Stimulated activated CD4-positive, alpha-beta T cell treated with anti-CD3 and anti-CD28 coated beads, Interleukin-12 subunit alpha, Interleukin-12 subunit beta, amount 100 ng/mL, for 48 hours (primary cell): ENCODE data around the gene GEN1.

ENCODE experiments used
- DNase-seq, 3 donors: peaks; one replicate each; pipeline ENCODE4 v3.0.0-alpha.2; 2020; ENCODE audit warnings: low read depth in 2 of 3, low spot score in 1 of 3

GEN1 gene

DNA sequence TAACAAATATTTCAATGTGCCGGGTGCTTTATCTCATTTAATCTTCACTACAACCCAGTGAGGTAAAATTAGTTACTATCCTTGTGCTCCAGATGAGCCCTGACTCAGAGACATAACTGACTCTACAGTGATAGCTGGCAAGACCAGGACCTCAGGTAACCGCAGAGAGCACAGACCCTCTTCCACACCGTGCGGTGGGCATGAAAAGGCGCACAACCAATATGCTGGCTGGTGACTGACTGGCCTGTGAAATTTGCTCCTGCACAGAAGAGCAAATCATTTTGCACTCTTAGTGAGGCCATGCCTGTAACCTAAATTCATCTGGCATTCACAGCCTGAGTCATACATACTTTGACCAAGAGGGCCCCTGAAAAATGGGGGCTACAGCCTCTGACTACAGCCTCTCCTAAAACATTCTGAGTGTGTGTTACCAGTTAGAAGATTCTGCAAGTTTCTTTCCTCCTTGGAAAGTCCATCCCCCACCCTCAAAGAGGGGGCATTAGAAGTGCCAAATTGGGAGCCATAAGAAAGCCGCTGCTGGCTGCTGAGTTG lies 39.9 kb downstream of the GEN1 start:
- no peak for DNase-seq

DNA sequence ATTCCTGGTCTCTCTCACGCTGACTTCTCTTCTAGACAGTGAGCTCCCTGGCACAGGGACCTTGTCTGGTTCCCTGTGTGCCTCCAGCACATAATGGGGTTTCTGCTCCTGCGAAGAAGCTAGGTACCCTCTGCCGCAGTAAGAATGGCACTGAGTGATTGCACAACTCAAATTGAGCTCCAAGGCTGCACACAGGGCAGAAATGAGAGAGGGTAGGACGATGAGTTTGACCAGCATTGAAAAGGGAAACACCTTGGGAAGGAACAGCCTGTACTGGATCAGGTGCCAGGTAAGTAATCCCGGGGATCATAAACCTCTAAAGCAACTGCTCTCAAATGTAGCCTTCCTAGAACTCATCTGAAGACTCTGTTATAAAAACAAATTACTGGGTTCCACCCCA lies 41.4 kb downstream of the GEN1 start:
- no peak for DNase-seq

DNA sequence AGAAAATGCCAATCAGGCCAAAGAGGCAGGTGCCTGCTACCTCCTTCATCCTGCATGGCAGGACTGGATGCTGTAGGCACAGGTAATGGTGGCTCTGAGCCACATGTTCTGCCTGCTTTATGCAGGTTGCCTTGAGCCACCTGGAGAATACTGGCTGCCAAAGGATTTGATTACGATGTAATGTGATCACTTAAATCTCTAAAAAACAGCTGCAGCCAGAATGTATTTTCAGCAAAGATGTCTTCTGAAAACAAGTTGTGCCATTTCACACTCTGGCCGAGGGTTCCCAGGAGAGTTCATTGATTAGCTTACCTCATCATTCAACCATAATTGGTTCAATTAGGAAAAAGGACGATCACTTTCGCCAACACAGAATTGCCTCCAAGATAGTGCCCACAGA lies 44.4 kb downstream of the GEN1 start:
- DNase-seq, result no peak

DNA sequence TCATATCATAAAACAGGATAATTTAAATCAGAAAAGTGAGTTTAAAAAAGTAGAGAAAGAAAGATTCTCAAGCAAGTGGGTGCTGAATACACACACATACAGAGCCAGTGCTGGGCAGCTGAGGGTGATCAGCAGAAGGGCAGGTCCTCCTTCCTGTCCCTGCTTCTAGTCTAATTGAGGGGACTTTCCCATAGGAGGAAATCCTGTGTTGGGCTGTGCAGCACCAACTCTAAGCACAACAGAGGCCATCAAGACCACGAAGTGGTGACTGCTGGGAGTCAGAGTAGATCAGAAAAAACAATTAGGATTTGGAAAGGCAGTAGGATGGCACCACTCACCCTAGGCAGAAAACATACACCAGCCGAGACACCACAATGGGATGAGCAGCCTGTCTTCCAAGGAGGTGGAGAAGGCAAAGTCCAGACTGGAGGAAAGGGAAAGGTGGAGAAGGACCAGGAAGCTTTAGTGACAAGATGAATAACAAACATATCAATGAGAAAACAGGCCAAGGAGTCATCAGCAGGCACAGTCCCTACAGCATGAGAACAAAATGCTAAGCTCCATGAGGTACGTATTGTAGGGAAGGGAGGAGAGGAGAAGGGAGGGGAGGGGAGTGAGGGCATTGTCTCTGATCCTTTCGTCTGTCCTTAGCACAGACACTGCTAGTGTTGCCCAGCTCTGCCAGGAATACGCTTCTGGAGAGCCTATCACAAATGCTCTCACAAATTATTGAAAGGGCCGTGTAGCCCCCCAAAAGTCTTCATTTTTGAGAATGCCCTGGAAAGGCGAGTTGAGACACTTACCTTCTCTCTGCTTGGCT lies 45.6 kb downstream of the GEN1 start:
- DNase-seq, result no peak

DNA sequence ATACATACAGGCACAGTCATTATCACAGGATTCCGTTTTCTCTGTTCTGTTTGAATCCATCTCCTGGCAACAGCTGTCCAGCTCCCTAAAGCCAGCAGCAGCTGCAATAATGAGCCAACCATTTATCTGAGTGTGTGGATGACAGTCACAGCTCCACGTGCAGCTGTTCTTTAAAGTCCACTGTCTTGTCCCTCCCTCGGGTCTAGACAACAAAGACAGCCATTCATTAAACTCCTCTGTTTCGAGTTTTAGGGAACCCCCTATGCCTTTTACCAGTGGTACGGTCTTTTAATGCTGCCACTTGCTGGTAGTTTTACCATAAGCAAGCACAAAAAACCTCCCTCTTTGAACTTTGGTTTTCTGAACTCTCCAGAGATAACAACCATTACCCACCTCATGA lies 46.3 kb downstream of the GEN1 start:
- DNase-seq, result no peak

DNA sequence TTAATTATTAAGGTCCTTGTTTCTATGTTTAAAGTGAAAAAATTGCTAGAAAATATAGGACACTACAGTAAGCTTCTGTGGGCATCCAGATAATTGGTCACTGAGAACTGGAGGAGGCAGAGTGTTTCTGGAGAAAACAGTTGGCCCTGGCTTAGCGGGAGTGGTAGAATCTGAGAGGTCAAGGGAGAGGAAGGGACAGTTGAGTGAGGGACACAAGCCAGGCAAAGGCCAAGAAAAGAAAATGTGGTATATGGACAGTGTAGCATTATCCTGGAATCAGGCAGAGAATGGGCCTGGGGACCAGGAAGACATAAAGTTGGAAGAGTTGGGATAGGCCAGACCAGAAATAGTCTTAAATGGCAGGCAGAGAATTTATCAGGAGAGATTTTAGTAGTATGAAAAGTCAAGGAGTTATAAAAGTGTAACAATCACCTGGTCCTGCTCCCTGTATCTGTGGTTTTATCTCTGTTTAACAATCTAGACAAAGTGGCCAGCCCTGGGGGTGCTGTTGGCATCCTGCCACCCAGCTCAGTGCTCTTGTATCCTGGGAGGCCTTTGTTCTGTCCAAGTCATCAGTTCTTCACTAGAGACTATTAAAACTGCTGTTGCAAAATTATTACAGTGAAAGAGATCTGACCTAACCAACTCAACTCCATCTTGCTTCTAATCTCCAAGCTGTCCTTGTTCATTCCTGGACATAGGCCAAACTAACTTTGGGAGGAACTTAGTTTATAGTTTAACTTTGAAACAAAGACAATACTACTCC lies 46.9 kb downstream of the GEN1 start:
- no peak for DNase-seq

DNA sequence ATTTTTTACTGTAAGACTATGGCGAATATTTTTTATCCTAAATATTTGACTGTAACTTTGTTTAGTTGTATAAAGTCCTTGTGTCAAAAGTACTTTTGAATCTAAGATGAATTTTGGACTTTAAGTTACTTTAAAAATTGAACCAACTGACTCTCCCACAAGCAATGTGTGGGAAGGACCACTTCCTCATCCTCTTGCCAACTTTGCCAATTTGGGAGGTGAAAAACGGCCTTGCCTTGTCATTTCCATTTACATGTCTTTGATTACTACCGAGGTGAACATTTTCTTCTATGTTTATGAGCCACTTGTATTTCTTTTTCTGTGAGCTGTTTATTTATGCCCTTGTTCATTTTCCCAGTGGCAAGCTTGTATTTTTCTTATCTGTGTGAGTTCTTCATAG lies 49.6 kb downstream of the GEN1 start:
- no peak for DNase-seq

DNA sequence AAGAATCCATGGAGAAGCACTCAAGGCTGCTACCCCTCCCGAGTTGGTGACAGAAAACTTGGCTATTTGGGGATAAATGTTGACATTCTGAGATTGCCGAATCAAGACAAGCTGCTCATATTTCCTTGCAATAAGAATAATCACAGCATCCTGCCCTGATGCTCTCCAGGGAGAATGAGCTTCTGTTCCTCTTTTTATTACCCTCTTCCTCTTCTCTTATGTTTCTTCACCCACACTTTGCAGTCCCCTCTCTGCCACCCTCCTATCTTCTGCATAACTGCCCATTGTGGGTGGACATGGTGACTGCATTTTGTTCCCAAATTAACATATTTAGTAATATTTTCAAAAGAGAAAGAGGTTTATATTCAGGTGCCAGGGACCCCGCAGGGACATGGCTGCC lies 50.4 kb downstream of the GEN1 start:
- no peak for DNase-seq

DNA sequence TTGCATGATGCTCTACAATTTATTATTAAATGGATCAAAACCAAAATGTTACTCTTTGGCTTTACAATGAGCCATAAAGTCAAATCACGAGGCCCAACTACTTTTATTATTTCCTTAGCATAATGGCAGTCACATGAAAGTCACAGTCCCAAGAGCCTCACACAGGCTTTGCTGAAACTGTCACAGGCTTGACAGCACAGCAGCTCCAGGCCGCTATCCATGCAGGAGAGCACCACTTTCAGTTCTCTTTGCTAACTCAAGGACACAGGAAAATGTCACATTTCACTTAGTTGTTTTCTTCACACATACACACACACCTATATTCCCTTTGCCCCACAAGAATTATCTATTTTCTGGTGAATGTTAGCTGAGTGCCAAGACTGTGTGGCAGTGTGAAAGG lies 51.2 kb downstream of the GEN1 start:
- DNase-seq, result no peak

DNA sequence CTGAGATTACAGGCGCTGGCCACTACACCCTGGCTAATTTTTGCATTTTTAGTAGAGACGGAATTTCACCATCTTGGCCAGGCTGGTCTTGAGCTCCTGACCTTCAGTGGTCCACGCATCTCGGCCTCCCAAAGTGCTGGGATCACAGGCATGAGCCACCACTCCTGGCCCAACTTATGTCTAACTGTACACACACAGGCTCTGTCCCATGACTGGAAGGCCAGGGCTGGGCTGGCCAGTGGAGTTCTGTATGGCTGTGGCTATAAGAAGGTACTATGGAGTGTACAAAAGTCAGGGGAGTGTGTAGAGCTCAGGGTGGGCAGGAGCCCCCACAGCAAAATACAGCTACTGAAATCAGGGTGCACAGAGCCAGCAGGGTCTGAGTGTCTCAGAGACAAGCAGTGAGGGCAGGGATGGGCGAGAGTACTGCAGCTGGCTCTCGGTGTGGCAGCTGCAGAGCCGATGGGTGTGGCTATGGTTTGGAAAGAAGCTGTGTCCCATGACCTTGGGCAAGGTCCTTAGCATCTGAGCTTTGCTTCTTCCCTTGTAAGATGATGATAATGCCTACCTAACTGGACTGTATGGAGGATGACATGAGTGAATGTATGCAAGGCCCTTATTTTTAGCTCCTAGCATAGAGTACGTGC lies 51.9 kb downstream of the GEN1 start:
- DNase-seq, result no peak

DNA sequence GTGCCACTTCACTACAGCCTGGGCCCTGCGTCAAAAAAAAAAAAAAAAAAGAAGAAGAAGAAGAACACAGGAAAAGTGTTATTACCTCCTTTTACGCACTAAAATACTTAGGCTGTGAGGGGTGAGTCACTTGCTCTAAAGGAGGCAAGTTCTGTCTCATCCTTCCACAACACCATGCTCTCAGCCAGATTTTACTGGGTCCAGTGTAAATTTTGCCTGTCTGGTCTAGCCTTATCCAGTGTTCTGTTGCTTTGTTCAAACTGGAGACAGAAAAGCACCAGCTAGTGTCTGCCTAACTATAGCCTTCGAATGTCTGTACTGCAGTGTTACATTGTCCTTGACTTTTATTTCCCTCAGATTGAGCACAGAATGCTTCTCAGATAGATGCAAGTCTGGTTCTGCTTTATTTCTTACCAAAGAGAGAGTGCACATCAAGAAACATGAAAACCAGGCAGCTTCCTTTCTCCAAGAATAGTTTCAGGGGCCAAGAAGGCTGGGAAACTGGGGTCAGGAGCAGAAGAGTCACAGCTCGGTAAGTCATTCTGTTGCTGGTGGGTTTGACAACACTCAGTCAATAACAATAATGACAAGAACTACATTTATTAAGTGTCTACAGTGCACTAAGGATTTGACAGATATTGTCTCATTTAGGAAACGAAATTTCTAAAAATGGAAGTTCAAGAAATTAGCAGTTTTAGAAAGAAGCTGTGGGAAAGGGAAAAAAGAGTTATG lies 59.2 kb downstream of the GEN1 start:
- no peak for DNase-seq

DNA sequence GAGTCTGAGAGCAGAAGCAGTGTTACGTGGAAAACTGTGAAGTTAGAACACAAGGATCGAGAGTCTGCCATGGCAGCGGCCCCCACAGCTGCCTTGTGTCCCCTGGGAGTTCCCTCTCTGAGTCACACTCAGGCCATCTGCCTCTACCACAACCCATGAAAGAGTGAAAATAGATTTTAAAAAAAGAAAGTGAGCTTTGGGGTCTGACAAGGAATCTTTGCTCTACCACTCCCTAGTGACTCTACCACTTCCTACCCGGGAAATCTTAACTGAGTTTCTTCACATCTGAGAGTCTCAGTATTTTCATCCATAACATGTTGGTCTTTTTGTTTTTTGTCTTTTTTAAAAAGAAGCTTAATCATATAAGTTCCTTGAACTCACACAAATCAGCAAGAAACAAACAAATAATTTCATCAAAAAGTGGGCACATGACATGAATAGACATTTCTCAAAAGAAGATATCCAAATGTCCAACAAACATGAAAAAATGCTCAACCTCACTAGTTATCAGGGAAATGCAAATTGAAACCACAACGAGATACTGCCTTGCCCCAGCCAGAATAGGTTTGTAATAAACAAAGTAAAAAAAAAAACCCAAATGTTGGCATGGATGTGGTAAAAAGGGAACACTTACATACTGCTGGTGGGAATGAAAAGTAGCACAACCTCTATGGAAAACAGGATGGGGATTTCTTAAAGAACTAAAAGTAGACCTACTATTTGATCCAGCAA lies 60.0 kb downstream of the GEN1 start:
- DNase-seq, result no peak

DNA sequence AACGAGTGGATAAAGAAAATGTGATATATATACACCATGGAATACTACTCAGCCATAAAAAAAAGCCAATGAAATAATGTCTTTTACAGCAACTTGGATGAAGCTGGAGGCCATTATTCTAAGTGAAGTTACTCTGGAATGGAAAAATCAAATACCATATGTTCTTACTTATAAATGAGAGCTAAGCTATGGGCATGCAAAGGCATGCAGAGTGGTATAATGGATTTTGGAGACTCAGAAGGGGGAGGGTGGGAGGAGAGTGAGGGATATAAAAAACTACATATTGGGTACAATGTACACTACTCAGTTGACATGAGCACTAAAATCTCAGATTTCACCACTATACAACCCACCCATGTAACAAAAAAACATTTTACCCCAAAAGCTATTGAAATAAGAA lies 60.7 kb downstream of the GEN1 start:
- no peak for DNase-seq

DNA sequence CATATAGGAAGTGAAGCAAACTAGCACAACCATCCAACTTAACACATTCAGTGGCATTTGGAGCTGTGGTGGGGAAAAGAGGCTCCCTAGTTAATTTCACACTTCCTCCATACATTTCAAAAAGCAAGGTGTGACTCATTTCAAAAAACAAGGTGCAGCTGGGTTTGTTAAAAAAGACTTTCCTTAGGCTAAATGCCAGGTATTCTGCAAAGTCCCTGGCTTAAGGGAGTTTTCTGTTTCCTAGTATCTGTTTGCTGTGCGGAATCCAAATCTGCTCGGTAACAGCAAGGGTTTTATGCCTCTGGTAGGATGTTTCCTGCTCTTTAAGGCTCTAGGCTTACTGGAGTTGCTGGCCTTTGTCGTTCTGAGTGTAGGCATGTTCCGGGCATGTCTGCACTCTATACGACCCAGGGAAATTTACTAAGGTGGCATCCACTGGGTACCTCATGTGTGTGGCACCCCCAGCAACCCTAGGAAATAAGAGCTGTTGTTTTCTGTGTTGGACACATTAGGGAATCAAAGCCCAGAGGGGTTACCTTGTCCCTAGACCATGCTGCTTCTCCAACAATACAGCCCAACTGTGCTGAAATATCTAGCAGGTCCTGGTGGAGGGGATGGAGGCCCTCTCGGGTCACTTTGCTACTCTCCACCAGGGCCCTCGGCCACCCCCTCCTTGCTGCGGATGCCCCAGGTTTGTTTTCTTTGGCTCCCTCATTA lies 61.7 kb downstream of the GEN1 start:
- DNase-seq, result no peak

DNA sequence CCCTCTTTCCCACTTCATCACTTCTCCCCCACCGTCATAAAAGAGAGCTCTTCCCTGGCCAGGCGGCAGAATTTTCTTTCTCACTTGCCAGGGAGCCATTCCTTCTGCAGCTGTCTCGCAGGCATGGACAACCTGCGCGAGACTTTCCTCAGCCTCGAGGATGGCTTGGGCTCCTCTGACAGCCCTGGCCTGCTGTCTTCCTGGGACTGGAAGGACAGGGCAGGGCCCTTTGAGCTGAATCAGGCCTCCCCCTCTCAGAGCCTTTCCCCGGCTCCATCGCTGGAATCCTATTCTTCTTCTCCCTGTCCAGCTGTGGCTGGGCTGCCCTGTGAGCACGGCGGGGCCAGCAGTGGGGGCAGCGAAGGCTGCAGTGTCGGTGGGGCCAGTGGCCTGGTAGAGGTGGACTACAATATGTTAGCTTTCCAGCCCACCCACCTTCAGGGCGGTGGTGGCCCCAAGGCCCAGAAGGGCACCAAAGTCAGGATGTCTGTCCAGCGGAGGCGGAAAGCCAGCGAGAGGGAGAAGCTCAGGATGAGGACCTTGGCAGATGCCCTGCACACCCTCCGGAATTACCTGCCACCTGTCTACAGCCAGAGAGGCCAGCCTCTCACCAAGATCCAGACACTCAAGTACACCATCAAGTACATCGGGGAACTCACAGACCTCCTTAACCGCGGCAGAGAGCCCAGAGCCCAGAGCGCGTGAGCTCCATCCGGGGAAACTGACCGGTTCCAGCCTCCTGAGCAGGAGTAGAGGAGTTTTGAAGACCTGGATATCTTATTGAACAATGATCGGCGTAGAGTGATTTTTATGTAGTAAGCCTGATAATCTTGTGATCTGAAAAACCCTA lies 62.7 kb downstream of the GEN1 start, which contains the start of gene MSGN1:
Gene MSGN1 (plus strand): TSS at position 65 of the 850 bp plus-strand sequence. CDS start 59 bp downstream, at position 124.
- DNase-seq, result no peak

DNA sequence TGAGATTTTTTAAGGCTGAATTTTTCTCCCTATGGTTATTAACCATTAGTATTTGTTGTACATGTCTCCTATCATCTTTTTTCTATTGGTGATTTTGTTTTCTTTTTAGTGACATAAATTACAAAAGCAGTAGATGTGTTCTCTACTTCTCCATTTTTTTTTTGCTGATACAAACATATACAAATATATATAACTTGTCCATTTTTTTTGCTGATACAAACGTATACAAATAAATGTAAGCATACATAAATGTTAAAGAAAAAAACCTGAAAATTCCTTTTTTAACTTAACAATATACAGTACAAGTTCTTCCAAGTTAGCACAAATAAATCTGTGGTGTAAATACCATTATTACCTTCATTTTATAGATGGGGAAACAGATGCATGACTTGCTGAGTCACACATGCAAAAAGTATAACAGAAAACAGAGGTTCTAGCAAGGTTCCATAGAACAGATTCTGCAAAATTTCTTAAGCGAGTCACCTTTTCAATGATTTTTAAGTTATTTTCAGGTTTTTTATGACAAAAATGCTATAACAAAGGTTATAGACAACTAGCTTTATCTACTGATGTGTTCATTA lies 64.4 kb downstream of the GEN1 start:
- no peak for DNase-seq

DNA sequence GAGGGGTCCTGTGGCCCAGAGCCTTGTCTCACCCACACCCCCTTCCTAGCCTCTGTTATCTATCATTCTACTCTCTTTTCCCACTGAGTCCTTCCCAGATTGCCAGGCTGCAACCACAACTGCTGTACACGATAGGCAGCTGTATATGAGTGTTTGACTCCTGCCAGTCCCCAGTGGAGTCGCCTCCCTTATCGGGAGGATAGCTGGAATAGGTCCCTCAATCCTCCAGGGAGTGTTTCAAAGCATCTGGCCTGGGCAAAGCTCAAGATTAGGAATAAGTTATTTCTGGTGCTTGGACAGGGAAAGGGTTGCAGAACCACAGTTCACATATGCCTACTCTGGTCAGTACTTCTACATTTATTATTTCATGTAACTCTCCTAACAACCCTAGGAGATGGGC lies 67.1 kb downstream of the GEN1 start:
- DNase-seq, result no peak
